Neutrophil (primary cell): ENCODE data around the gene SLC15A2.

ENCODE experiments used
- H3K27ac ChIP-seq: fragments of 200-600 bp; sonication (generic); 2 replicates; pipeline ENCODE4 v1.5.1; 2016; ENCODE audit warnings: mild to moderate bottlenecking, moderate library complexity
- H3K27me3 ChIP-seq: fragments of 200-600 bp; sonication (generic); 2 replicates; pipeline ENCODE4 v1.6.0; 2016; ENCODE audit warnings: mild to moderate bottlenecking
- H3K36me3 ChIP-seq: fragments of 200-600 bp; sonication (generic); 2 replicates; pipeline ENCODE4 v1.5.1; 2017
- H3K4me1 ChIP-seq, 2 experiments: fragments of 200-600 bp in 1 of 2; sonication (generic) in 1 of 2; 1 replicate in 1 of 2; 2 replicates in 1 of 2; pipeline versions ENCODE4 v1.5.1 to v1.6.1; 2013 to 2016; ENCODE audit warnings: low read depth in 1 of 2, low read length in 1 of 2, mild to moderate bottlenecking in 1 of 2, moderate library complexity in 1 of 2; ENCODE audit not compliant: control insufficient read depth in 1 of 2, insufficient read depth in 1 of 2
- H3K4me3 ChIP-seq, 2 experiments: fragments of 200-600 bp in 1 of 2; sonication (generic) in 1 of 2; 1 replicate in 1 of 2; 2 replicates in 1 of 2; pipeline ENCODE4 v1.5.1; 2013 to 2016; ENCODE audit warnings: low read depth in 1 of 2, low read length in 1 of 2, mild to moderate bottlenecking in 1 of 2, moderate library complexity in 1 of 2
- H3K9me3 ChIP-seq: fragments of 200-600 bp; sonication (generic); 2 replicates; pipeline ENCODE4 v1.5.1; 2016
- TF ChIP-seq, protein P1 (sequence below): fragments of 200-600 bp; sonication (generic); IDR thresholded peaks from 2 replicates; pipeline ENCODE4 v1.5.1; 2016; ENCODE audit warnings: antibody characterized with exemption

The SLC15A2 gene

GRCh38 chr3:121962443-121962842 lies 68.2 kb downstream of the SLC15A2 start:
- TF ChIP-seq, protein P1, sequence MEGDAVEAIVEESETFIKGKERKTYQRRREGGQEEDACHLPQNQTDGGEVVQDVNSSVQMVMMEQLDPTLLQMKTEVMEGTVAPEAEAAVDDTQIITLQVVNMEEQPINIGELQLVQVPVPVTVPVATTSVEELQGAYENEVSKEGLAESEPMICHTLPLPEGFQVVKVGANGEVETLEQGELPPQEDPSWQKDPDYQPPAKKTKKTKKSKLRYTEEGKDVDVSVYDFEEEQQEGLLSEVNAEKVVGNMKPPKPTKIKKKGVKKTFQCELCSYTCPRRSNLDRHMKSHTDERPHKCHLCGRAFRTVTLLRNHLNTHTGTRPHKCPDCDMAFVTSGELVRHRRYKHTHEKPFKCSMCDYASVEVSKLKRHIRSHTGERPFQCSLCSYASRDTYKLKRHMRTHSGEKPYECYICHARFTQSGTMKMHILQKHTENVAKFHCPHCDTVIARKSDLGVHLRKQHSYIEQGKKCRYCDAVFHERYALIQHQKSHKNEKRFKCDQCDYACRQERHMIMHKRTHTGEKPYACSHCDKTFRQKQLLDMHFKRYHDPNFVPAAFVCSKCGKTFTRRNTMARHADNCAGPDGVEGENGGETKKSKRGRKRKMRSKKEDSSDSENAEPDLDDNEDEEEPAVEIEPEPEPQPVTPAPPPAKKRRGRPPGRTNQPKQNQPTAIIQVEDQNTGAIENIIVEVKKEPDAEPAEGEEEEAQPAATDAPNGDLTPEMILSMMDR: no peak
- Histone ChIP-seq H3K4me1 (no peaks in the 10 kb centered on the region), H3K9me3 (no peaks in the 10 kb centered on the region), H3K27ac (no peak overlapping the region), H3K36me3 (peaks cover 10% of the 10 kb centered on the region), H3K27me3 (no peaks in the 10 kb centered on the region), H3K4me3 (no peak overlapping the region)

DNA sequence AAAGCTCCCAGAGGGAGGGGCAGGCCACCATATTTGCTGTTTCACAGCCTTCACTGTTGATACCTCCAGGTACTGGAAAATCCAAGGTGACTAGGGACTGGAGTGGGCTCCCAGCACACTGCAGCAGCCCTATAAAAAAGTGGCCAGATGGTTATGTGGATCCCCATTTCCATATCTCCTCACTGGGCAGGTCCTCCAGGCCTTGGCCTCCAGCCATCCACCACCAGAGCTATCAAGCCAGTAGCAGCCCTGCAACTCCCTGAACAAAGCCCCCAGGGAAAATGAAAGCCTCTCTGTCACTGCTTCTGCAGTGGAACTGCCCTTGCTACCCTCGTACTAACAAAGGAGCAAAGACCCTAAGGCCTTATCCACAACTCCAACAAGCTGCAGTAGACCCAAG lies 69.4 kb downstream of the SLC15A2 start:
- Histone ChIP-seq H3K9me3 (no peaks in the 10 kb centered on the region), H3K27me3 (no peaks in the 10 kb centered on the region), H3K36me3 (peaks cover under 1% of the 10 kb centered on the region), H3K4me1 (no peaks in the 10 kb centered on the region), H3K4me3 (no peak overlapping the region), H3K27ac (no peak overlapping the region)
- TF ChIP-seq, protein P1: no peak

DNA sequence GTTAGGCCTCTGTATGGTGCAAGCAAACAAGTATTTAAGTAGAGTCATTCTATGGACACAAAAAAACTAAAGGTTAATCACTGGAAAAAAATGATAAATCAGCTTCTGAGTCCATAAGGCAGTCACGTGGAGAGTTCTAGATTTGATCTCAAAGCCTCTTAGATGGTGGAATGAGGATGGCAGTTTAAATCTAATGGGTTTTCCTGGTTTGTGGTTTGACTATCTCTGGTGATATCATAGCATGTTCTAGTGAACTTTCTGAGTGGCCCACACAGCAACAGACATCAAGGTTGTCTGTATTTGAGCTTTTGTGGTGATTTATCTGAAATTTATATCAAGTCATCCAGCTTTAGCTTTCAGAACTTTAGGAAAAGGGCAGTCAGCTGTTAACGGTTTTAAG lies 75.4 kb downstream of the SLC15A2 start:
- Histone ChIP-seq H3K9me3 (no peaks in the 10 kb centered on the region), H3K36me3 (no peaks in the 10 kb centered on the region), H3K27me3 (no peaks in the 10 kb centered on the region), H3K4me3 (no peak overlapping the region), H3K4me1 (no peaks in the 10 kb centered on the region), H3K27ac (no peak overlapping the region)
- TF ChIP-seq, protein P1: no peak

GRCh38 chr3:121970047-121970446 lies 75.8 kb downstream of the SLC15A2 start:
- TF ChIP-seq, protein P1: no peak

GRCh38 chr3:121974601-121975111 lies 80.5 kb downstream of the SLC15A2 start:
- H3K36me3 ChIP-seq: no peaks in the 10 kb centered on the region
- H3K9me3 ChIP-seq: no peaks in the 10 kb centered on the region
- TF ChIP-seq, protein P1: no peak
- H3K27ac ChIP-seq: no peak overlapping the region
- H3K4me1 ChIP-seq: no peaks in the 10 kb centered on the region
- no peaks in the 10 kb centered on the region for H3K27me3 ChIP-seq
- H3K4me3 ChIP-seq: no peak overlapping the region

More at GRCh38 chr3:121970047-121970446, 75.8 kb downstream of the SLC15A2 start:
- Histone ChIP-seq H3K4me3 (no peak overlapping the region), H3K4me1 (no peaks in the 10 kb centered on the region), H3K27ac (no peak overlapping the region), H3K27me3 (no peaks in the 10 kb centered on the region), H3K36me3 (no peaks in the 10 kb centered on the region), H3K9me3 (no peaks in the 10 kb centered on the region)
